HepG2 (cell line): ENCODE results near the gene MTHFD1L. TPM values are rescaled to one million over a fixed set of nuclear protein-coding genes. Genes with fewer than 3 reads are reported as not detected.
A peak's percentile ranks its signal among the peaks of the same experiment; 100 is the strongest.

ENCODE experiments used
- CSRNP2 ChIP-seq: sonication (generic); formaldehyde crosslinking; conservative IDR thresholded peaks from 2 replicates; pipeline ENCODE4 v1.8.0; 2022; ENCODE audit warnings: low read depth, missing genetic modification reagents
- GPN1 ChIP-seq: sonication (generic); formaldehyde crosslinking; IDR thresholded peaks from 2 replicates; pipeline ENCODE4 v1.5.1; 2020; ENCODE audit warnings: missing genetic modification reagents, borderline replicate concordance
- HOXA9 ChIP-seq: sonication (generic); formaldehyde crosslinking; IDR thresholded peaks from 2 replicates; pipeline ENCODE4 v1.8.1; 2022; ENCODE audit warnings: missing genetic modification reagents, mild to moderate bottlenecking, moderate library complexity, borderline replicate concordance
- LBX2 ChIP-seq: sonication (generic); formaldehyde crosslinking; IDR thresholded peaks from 2 replicates; pipeline ENCODE4 v1.5.0; 2020; ENCODE audit warnings: missing genetic modification reagents, mild to moderate bottlenecking, borderline replicate concordance
- MXI1 ChIP-seq: IDR thresholded peaks from 3 replicates; pipeline ENCODE4 v1.6.1; 2012; ENCODE audit warnings: low read depth, low read length, inconsistent platforms, borderline replicate concordance
- NFAT5 ChIP-seq: sonication (generic); formaldehyde crosslinking; IDR thresholded peaks from 2 replicates; pipeline ENCODE4 v1.4.0; 2020; ENCODE audit warnings: missing genetic modification reagents
- RBAK ChIP-seq: sonication (generic); formaldehyde crosslinking; IDR thresholded peaks from 2 replicates; pipeline ENCODE4 v1.5.1; 2020; ENCODE audit warnings: mild to moderate bottlenecking, missing genetic modification reagents
- SMAD1 ChIP-seq: sonication (generic); formaldehyde crosslinking; IDR thresholded peaks from 2 replicates; pipeline ENCODE4 v1.4.0; 2020; ENCODE audit warnings: missing genetic modification reagents, low read depth, mild to moderate bottlenecking, borderline replicate concordance
- SP1 ChIP-seq, 2 experiments: fragments of 450-650 bp in 1 of 2; sonication (generic) in 1 of 2; formaldehyde crosslinking in 1 of 2; IDR thresholded peaks; 2 replicates each; pipeline versions ENCODE4 v1.4.0 to v1.6.1; 2016 to 2020; ENCODE audit warnings: missing genetic modification reagents in 1 of 2
- SRSF9 ChIP-seq: fragments of 200-400 bp; formaldehyde crosslinking; IDR thresholded peaks from 2 replicates; pipeline ENCODE4 v1.6.1; 2018; ENCODE audit warnings: borderline replicate concordance, mild to moderate bottlenecking, low read depth, low read length; ENCODE audit not compliant: insufficient read depth, poor library complexity, severe bottlenecking
- SRY ChIP-seq: sonication (generic); formaldehyde crosslinking; IDR thresholded peaks from 2 replicates; pipeline ENCODE4 v1.8.0; 2022; ENCODE audit warnings: mild to moderate bottlenecking, missing genetic modification reagents
- ZBTB21 ChIP-seq: sonication (generic); formaldehyde crosslinking; IDR thresholded peaks from 2 replicates; pipeline ENCODE4 v1.4.0; 2020; ENCODE audit warnings: missing genetic modification reagents
- ZBTB7A ChIP-seq: sonication (generic); formaldehyde crosslinking; IDR thresholded peaks from 2 replicates; pipeline ENCODE4 v1.8.0; 2022; ENCODE audit warnings: mild to moderate bottlenecking, missing genetic modification reagents
- ZBTB8A ChIP-seq: sonication (generic); formaldehyde crosslinking; IDR thresholded peaks from 2 replicates; pipeline ENCODE4 v1.4.0; 2020; ENCODE audit warnings: mild to moderate bottlenecking, low read depth, missing genetic modification reagents, borderline replicate concordance
- ZNF30 ChIP-seq: sonication (generic); formaldehyde crosslinking; IDR thresholded peaks from 2 replicates; pipeline ENCODE4 v1.5.0; 2020; ENCODE audit warnings: mild to moderate bottlenecking, missing genetic modification reagents
- ZNF331 ChIP-seq: sonication (generic); formaldehyde crosslinking; IDR thresholded peaks from 2 replicates; pipeline ENCODE4 v1.4.0; 2020; ENCODE audit warnings: missing genetic modification reagents
- ZNF501 ChIP-seq: sonication (generic); formaldehyde crosslinking; IDR thresholded peaks from 2 replicates; pipeline ENCODE4 v1.5.1; 2020; ENCODE audit warnings: mild to moderate bottlenecking, moderate library complexity, missing genetic modification reagents
- ZNF691 ChIP-seq: sonication (generic); formaldehyde crosslinking; IDR thresholded peaks from 2 replicates; pipeline ENCODE4 v1.4.0; 2020; ENCODE audit warnings: missing genetic modification reagents, low read depth, mild to moderate bottlenecking, borderline replicate concordance
- ZSCAN29 ChIP-seq: sonication (generic); formaldehyde crosslinking; conservative IDR thresholded peaks from 2 replicates; pipeline ENCODE4 v1.4.0; 2020; ENCODE audit warnings: mild to moderate bottlenecking, missing genetic modification reagents
- polyA plus RNA-seq, 8 experiments: library from polyadenylated mRNA; depleted of rRNA in 3 of 8; stranded (reverse) in 7 of 8; unstranded in 1 of 8; fragments of >200 nt; fragmentation: Illumina TruSeq in 4 of 8; extraction: Trizol in 4 of 8; gene quantifications; 2 replicates each; pipeline versions ENCODE4 v1.2.1 to v1.2.3, GENCODE V29; 2011 to 2016; ENCODE audit warnings: low read depth in 4 of 8, missing spikeins in 1 of 8, mixed read lengths in 1 of 8; ENCODE audit not compliant: insufficient read depth in 1 of 8
- total RNA-seq, 5 experiments: library from RNA; depleted of rRNA; stranded (reverse); fragments of >200 nt; fragmentation: Illumina TruSeq; extraction: Trizol; gene quantifications; 2 replicates each; pipeline ENCODE4 v1.2.3, GENCODE V29; 2016; ENCODE audit warnings: low read depth in 1 of 5

MTHFD1L gene
- total and polyA plus RNA-seq, 2 of the 13 experiments (the other 11 are each of a cell fraction or from before 2014, with no cell fraction given) = 24.0 to 39.6 TPM

- TF ChIP-seq NFAT5 (CRISPR knock-in tag) (no peak), HOXA9 (CRISPR knock-in tag) (no peak), RBAK (no peak), ZBTB7A (CRISPR knock-in tag) (no peak; the same call in 1 of the 2 replicates), SRY (no peak), CSRNP2 (no peak), ZNF501 (peak; percentile 65; the same call in 1 of the 2 replicates), ZNF30 (CRISPR knock-in tag) (no peak), ZSCAN29 (CRISPR knock-in tag) (no peak), MXI1 (peak; percentile 36; the same call in 1 of the 3 replicates), SRSF9 (no peak), ZNF691 (CRISPR knock-in tag) (no peak), SP1 (IDR thresholded peaks at IDR 0.05) (no peak), SP1 (CRISPR knock-in tag; IDR thresholded peaks at IDR 0.05) (no peak), LBX2 (CRISPR knock-in tag) (no peak), SMAD1 (CRISPR knock-in tag) (peak; percentile 40; the same call in 1 of the 2 replicates), ZBTB21 (CRISPR knock-in tag) (no peak), GPN1 (CRISPR knock-in tag) (no peak), ZBTB8A (no peak), ZNF331 (CRISPR knock-in tag) (no peak; the same call in 1 of the 2 replicates)
Observed at GRCh38 chr6:151060096-151060765, 194.7 kb downstream of the MTHFD1L start (continued).
